ENCODE results near the gene DEFB118.

Gene DEFB118

GRCh38 chr20:31414381-31414780 lies 46.0 kb downstream of the DEFB118 start:
- DNase-seq (ENCODE audit: extremely low read depth, low read depth): no peak
- no peak overlapping the region for H3K4me3 ChIP-seq (replicated peaks; ENCODE audit: low read depth, low read length)
- TF ChIP-seq CTCF (IDR thresholded peaks at IDR 0.05; ENCODE audit: low read depth, low read length, missing control alignments): no peak

DNA sequence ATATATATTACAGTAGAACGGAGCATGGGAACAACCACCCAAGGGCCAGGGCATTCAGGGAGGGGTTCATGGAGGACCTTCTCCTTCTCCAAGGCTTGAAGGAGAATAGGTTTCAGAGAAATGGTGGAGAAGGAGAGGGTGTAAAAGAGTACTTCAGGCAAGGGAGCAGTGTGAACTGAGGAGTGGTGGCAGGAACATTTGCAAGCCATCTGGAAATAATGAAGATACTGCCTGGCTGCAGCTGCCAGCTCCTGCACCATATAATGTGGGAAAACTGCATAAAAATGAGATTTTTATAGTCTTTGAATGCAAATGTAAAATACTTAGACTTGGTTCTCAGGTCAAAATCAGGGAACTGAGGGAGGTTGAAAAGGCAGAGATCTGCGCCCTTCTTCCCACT lies 47.3 kb downstream of the DEFB118 start:
- H3K4me3 ChIP-seq (replicated peaks; ENCODE audit: low read depth, low read length): no peak overlapping the region
- no peak for TF ChIP-seq CTCF (IDR thresholded peaks at IDR 0.05; ENCODE audit: low read depth, low read length, missing control alignments)
- DNase-seq (ENCODE audit: extremely low read depth, low read depth): no peak

- H3K4me3 ChIP-seq (replicated peaks; ENCODE audit: low read depth, low read length): no peak overlapping the region
- no peak for DNase-seq (ENCODE audit: extremely low read depth, low read depth)
- no peak for TF ChIP-seq CTCF (IDR thresholded peaks at IDR 0.05; ENCODE audit: low read depth, low read length, missing control alignments)
Measured at GRCh38 chr20:31418307-31418706, 49.9 kb downstream of the DEFB118 start.
